Spinal cord (tissue), 10 donors: Measurements from ENCODE around the gene ZFP36. TPM values are rescaled to one million over a fixed set of nuclear protein-coding genes. Genes with fewer than 3 reads are reported as not detected.

Experiments
- DNase-seq, 6 donors: peaks; one replicate each; pipeline versions ENCODE4 v3.0.0 to v3.0.0-alpha.2; 2013 to 2015; ENCODE audit warnings: low spot score in 6 of 6, low read depth in 4 of 6
- H3K27ac ChIP-seq: one replicate; pipeline ENCODE4 v1.5.1; 2013; ENCODE audit warnings: low read depth, low read length, control low read depth
- H3K27me3 ChIP-seq: one replicate; pipeline ENCODE4 v1.6.1; 2013; ENCODE audit warnings: low read length; ENCODE audit not compliant: control insufficient read depth, insufficient read depth
- H3K36me3 ChIP-seq: one replicate; pipeline ENCODE4 v1.6.1; 2013; ENCODE audit warnings: low read length; ENCODE audit not compliant: control insufficient read depth, insufficient read depth
- H3K4me1 ChIP-seq: one replicate; pipeline ENCODE4 v1.6.1; 2013; ENCODE audit warnings: low read length; ENCODE audit not compliant: control insufficient read depth, insufficient read depth
- H3K4me3 ChIP-seq: one replicate; pipeline ENCODE4 v1.5.1; 2013; ENCODE audit warnings: low read depth, low read length, control low read depth
- H3K9me3 ChIP-seq: one replicate; pipeline ENCODE4 v1.6.1; 2013; ENCODE audit warnings: low read length; ENCODE audit not compliant: control insufficient read depth, insufficient read depth
- WGBS: methylation state at CpG from one replicate; pipeline ENCODE4 v1.1.5; 2013; ENCODE audit warnings: missing lambda C conversion rate; ENCODE audit not compliant: insufficient coverage; 5-methylcytosine and 5-hydroxymethylcytosine counted together
- polyA plus RNA-seq, 2 donors: library from polyadenylated mRNA; unstranded; fragments of 120-200 nt; gene quantifications; one replicate each; pipeline ENCODE4 v1.2.1, GENCODE V29; 2013; ENCODE audit not compliant: insufficient read length in 2 of 2
- total RNA-seq, 2 donors: library from RNA; depleted of rRNA in 1 of 2; stranded (reverse); fragments of 120-200 nt in 1 of 2; fragments of >200 nt in 1 of 2; gene quantifications; one replicate each; pipeline versions ENCODE4 v1.2.3 to v1.2.4, GENCODE V29; 2013 to 2014
- donor health status: healthy.

Gene ZFP36
- total and polyA plus RNA-seq, 4 donors = 9.8 to 52.8 (median 22.2) TPM

GRCh38 chr19:39411081-39411831 lies 4.6 kb downstream of the ZFP36 start:
- H3K27me3 ChIP-seq = peaks cover 38% of the 10 kb centered on the region
- H3K4me1 ChIP-seq = peaks cover 71% of the 10 kb centered on the region
- peak in 1 of 6 donors; percentile 54 for DNase-seq
- H3K4me3 ChIP-seq = peak overlapping the region; percentile 91
- H3K9me3 ChIP-seq = no peaks in the 10 kb centered on the region
- peaks cover 26% of the 10 kb centered on the region for H3K36me3 ChIP-seq
- WGBS = 49% methylated on average over 5 of the region's 9 CpGs
- H3K27ac ChIP-seq = peak overlapping the region; percentile 98

GRCh38 chr19:39411832-39412099 lies 5.1 kb downstream of the ZFP36 start:
- Histone ChIP-seq H3K4me3 (peak overlapping the region; percentile 91), H3K27ac (peak overlapping the region; percentile 98), H3K4me1 (peaks cover 69% of the 10 kb centered on the region), H3K36me3 (peaks cover 32% of the 10 kb centered on the region), H3K9me3 (no peaks in the 10 kb centered on the region), H3K27me3 (peaks cover 36% of the 10 kb centered on the region)
- WGBS = 0% methylated on average over 2 of the region's 7 CpGs
- DNase-seq = peak in 5 of 6 donors; percentile 74 to 96 (median 80)

GRCh38 chr19:39412100-39412866 lies 5.6 kb downstream of the ZFP36 start, which contains the start of gene PLEKHG2:
TSS of gene PLEKHG2 (plus strand) at chr19:39412669. CDS start at chr19:39414087, 1,418 bp downstream.
- peaks cover 64% of the 10 kb centered on the region for H3K4me1 ChIP-seq

GRCh38 chr19:39412867-39413271 lies 6.2 kb downstream of the ZFP36 start:
- Histone ChIP-seq H3K36me3 (peaks cover 40% of the 10 kb centered on the region), H3K4me3 (peak overlapping the region; percentile 91), H3K27ac (peak overlapping the region; percentile 98), H3K9me3 (no peaks in the 10 kb centered on the region), H3K27me3 (peaks cover 25% of the 10 kb centered on the region), H3K4me1 (peaks cover 58% of the 10 kb centered on the region)
- WGBS = 0% methylated on average over 24 of the region's 24 CpGs
- DNase-seq = peak in 1 of 6 donors; percentile 78

More at GRCh38 chr19:39412100-39412866, 5.6 kb downstream of the ZFP36 start, which contains the start of gene PLEKHG2:
- no peaks in the 10 kb centered on the region for H3K9me3 ChIP-seq
- under 1% methylated on average over 53 of the region's 60 CpGs for WGBS
- peak; percentile 96 to 100 (median 98) for DNase-seq
- peak within 1 kb of the TSS; percentile 98 for H3K27ac ChIP-seq
- peaks cover 37% of the 10 kb centered on the region for H3K36me3 ChIP-seq
- H3K27me3 ChIP-seq = peaks cover 31% of the 10 kb centered on the region
- peak within 1 kb of the TSS; percentile 91 for H3K4me3 ChIP-seq

GRCh38 chr19:39413272-39413910 lies 6.7 kb downstream of the ZFP36 start:
- peaks cover 53% of the 10 kb centered on the region for H3K4me1 ChIP-seq
- peaks cover 20% of the 10 kb centered on the region for H3K27me3 ChIP-seq

GRCh38 chr19:39413911-39414608 lies 7.4 kb downstream of the ZFP36 start:
- 16% methylated on average over 18 of the region's 18 CpGs for WGBS
- peaks cover 13% of the 10 kb centered on the region for H3K27me3 ChIP-seq
- peaks cover 49% of the 10 kb centered on the region for H3K4me1 ChIP-seq
- DNase-seq = peak in 1 of 6 donors; percentile 65
- H3K9me3 ChIP-seq = no peaks in the 10 kb centered on the region
- peaks cover 45% of the 10 kb centered on the region for H3K36me3 ChIP-seq
- peak overlapping the region; percentile 98 for H3K27ac ChIP-seq
- H3K4me3 ChIP-seq = peak overlapping the region; percentile 91

More at GRCh38 chr19:39413272-39413910, 6.7 kb downstream of the ZFP36 start:
- H3K4me3 ChIP-seq = peak overlapping the region; percentile 91
- 0% methylated on average over 53 of the region's 54 CpGs for WGBS
- DNase-seq = peak in 3 of 6 donors; percentile 56 to 90 (median 85)
- H3K27ac ChIP-seq = peak overlapping the region; percentile 98
- no peaks in the 10 kb centered on the region for H3K9me3 ChIP-seq
- peaks cover 40% of the 10 kb centered on the region for H3K36me3 ChIP-seq

GRCh38 chr19:39415111-39416046 lies 8.7 kb downstream of the ZFP36 start:
- Histone ChIP-seq H3K36me3 (peaks cover 58% of the 10 kb centered on the region), H3K27ac (no peak overlapping the region), H3K9me3 (no peaks in the 10 kb centered on the region), H3K27me3 (peaks cover 4% of the 10 kb centered on the region), H3K4me1 (peaks cover 38% of the 10 kb centered on the region), H3K4me3 (peak overlapping the region; percentile 91)
- 63% methylated on average over 35 of the region's 35 CpGs for WGBS
- no peak for DNase-seq

- Histone ChIP-seq H3K9me3 (no peaks in the 10 kb centered on the region), H3K27me3 (no peaks in the 10 kb centered on the region), H3K27ac (no peak overlapping the region), H3K4me3 (no peak overlapping the region), H3K4me1 (peaks cover 27% of the 10 kb centered on the region), H3K36me3 (peaks cover 69% of the 10 kb centered on the region)
- no peak for DNase-seq
- 75% methylated on average over 15 of the region's 27 CpGs for WGBS
Observed at GRCh38 chr19:39416152-39417120, 9.8 kb downstream of the ZFP36 start.
